HG02840 (cell line): ENCODE data around the gene FMNL1.

Experiments used
- ATAC-seq: cut with Tn5 transposase; IDR thresholded peaks from one replicate; pipeline ENCODE4 v1.9.1; 2021; ENCODE audit warnings: mild to moderate bottlenecking, moderate library complexity, moderate number of reproducible peaks; ENCODE audit not compliant: unreplicated experiment, low FRiP score

The FMNL1 gene

GRCh38 chr17:45255358-45255757 lies 33.7 kb downstream of the FMNL1 start:
- no peak for ATAC-seq

DNA sequence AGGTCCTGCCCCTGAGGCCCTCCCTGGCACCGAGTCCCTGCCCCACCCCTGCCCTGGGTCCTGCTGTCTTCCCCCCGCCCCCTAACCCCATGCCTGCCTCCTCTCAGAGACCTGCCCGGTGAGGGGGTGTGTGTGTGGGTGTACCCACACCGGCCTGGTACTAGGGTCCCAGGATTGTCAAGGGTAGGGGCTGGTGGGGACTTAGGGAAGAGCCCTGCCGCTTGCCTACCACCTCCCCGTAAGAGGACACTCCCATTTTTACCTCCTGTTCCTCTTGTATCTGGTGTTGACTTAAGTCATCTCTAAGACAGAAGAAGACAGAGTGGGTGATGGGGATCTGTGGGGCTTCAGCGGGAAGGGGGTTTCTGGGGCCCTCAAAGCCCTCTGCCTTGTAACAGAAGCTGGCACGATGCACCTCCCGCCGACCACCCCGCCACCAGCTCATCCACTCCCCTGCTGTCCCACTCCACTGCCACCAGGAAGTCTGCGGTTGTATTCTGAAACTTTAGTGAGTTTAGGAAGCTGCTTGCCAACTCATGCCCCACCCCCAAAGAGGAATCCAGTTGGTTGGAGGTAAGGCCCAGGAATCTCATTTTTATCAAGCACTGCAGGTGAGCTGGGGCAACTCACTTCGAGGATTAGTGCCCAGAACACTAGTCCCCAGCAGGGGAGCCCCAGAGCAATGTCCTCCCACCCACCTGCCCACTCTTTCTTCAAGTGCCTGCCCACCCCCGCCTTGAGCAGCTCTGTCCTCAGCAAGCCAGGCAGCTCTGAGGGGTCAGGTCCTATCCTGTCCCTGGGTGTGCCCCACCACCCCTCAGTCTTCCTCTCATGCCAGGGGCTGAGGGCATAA lies 34.7 kb downstream of the FMNL1 start:
- no peak for ATAC-seq

DNA sequence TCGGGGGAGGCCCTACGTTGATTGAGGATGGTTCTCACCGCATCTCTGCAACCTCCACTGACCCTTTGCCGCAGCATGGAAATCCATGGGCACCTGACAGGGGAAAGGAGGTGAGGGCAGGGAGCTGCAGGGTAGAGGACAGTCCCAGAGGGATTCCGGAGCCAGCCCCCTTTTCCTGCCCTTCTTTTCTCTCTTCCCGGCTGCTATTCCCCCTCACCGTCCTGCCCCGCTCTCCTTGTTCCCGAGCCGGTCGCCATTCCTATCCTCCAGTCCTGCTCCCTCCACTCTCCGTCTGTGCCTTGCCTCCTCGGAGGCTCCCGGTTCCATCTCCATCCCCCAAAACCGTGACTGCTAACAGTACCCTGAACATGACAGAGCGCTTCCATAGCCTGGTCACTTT lies 35.4 kb downstream of the FMNL1 start:
- no peak for ATAC-seq

GRCh38 chr17:45258981-45259380 lies 37.3 kb downstream of the FMNL1 start:
- ATAC-seq, result no peak

GRCh38 chr17:45260204-45260783 lies 38.6 kb downstream of the FMNL1 start:
- no peak for ATAC-seq

- ATAC-seq, result no peak
Observed at GRCh38 chr17:45261577-45262515, 40.2 kb downstream of the FMNL1 start, which contains the start of gene SPATA32. TSS of gene SPATA32 (minus strand) at chr17:45262094. CDS start at chr17:45262016, 78 bp downstream.

DNA sequence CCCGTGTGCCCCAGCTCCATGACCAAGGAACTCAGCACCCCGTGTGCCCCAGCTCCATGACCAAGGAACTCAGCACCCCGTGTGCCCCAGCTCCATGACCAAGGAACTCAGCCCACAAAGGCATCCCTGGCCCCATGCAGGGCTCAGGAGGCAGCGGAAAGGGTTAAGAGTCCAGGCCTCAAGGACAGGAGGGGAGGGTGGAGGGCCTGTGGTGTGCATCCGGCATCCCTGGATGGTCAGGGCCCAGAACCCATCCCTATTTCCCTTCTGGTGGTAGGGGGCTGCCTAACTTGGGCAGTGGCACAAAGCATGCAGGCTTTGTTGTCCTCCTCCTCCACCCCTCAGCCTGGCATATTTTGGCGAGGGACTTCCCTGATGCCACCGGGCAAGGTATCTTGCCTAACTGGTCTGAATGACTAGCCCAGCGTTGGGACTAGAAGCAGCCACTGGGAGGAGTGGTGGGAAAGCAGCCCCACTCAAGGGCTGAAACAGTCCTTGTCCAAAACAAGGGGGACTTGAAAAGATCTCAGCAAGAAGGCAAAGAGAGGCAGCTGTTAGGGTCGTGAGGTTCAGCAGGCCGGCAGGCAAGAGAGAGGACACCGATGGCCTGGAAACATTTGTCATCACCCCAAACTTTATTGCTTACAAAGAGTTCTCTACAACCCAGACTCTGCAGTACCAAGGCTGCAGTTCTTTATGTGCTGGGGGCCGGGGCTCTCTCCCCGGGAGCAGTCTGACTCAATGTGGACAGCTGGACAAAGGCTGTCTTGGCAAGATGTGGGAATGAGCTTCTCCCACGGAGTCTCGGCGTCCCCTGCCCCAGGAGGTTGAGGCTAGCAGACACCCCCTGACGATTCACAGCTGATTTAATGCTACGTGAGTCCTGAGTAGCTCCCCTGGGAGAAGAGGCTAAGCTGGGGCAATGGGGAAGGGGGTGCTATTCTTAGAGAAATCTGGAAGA lies 41.1 kb downstream of the FMNL1 start:
- no peak for ATAC-seq

GRCh38 chr17:45263477-45263860 lies 41.8 kb downstream of the FMNL1 start:
- no peak for ATAC-seq

GRCh38 chr17:45264430-45264829 lies 42.7 kb downstream of the FMNL1 start:
- no peak for ATAC-seq

GRCh38 chr17:45264988-45265387 lies 43.3 kb downstream of the FMNL1 start:
- no peak for ATAC-seq

GRCh38 chr17:45265821-45266220 lies 44.1 kb downstream of the FMNL1 start:
- ATAC-seq, result no peak

DNA sequence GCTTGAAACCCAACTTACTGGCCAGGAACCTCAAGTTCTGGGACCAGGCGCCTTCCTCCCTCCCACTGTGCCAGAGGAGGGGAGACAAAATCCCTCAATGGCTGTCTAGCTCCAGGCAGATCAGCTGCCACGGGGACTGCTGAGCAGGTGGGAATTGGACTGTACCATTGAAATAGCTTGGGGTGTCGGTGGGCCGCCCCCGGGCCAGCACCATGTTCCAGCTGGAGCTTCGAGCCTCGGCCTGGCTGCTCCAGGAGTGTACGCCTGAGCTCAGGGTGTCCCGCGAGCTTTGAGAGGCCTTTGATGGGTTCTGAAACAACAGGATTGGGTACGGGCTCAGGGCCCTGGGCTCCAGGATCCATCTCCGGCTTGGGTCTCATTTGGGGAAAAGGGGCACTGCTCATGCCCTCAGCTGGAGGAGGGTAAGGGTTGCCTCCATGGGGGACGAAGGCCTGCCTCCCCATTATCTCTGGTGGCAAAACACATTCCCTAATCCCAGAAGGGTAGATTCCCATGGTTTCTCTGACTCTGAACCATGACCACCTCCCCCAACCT lies 44.8 kb downstream of the FMNL1 start:
- no peak for ATAC-seq

- no peak for ATAC-seq
Observed at GRCh38 chr17:45267436-45268055, 45.9 kb downstream of the FMNL1 start.

GRCh38 chr17:45269912-45270311 lies 48.2 kb downstream of the FMNL1 start:
- no peak for ATAC-seq

DNA sequence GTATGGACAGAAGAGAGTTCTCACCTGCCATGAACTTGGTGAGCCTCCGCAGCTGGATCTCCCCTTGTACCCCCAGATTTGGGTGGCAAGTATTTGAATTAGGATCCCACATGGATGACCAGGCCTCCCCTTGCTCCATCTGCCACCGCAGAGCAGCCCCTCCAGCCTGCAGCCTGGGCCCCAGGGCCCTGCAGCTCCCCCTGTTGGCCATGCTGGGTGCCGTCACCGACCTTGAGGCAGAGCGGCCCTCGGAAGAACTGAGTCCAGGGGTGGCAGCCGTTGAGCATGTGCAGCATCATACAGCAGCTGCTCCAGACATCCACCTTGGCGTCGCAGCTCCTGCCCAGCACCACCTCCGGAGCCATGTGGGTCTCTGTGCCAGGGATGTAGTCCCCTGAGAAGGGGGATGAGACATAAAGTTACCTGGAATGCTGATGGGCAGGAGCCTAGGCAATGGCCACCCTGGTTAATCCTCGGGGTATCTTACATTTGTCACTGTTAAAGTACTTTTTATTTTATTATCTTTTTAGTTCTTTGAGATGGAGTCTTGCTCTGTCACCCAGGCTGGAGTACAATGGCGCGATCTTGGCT lies 49.2 kb downstream of the FMNL1 start:
- ATAC-seq, result no peak

GRCh38 chr17:45271603-45272002 lies 49.9 kb downstream of the FMNL1 start:
- ATAC-seq, result no peak

- no peak for ATAC-seq
Observed at GRCh38 chr17:45273551-45273957, 51.9 kb downstream of the FMNL1 start.

GRCh38 chr17:45274033-45274432 lies 52.3 kb downstream of the FMNL1 start:
- no peak for ATAC-seq

DNA sequence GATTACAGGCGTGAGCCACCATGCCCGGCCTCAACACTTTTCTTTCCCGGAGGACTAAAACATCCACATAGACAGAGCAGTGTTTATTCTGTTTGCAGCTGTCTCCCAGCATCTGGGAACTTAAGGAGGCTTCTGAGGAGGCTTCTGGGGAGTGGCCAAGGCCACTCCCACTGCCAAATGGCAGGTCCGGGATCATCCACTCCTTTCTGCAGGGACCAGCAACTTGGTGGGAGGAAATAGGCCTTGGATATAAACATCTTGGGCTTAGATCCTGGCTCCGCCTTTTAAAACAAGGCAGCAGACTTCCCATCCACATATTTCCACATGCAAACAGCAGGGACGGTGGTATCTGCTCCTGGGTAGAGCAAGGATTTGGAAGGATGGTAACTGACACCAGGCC lies 54.3 kb downstream of the FMNL1 start:
- ATAC-seq, result no peak
